Transverse colon (tissue), 3 donors: ENCODE results near the gene SIRT2.

Experiments used
- CTCF ChIP-seq, 5 experiments: fragments of 200-600 bp in 3 of 5; fragments of 450-650 bp in 2 of 5; sonication (generic) in 3 of 5; IDR thresholded peaks; 1 replicate in 2 of 5; 2 replicates in 3 of 5; pipeline ENCODE4 v1.5.1; 2016 to 2017; ENCODE audit warnings: antibody characterized with exemption in 5 of 5, inconsistent platforms in 3 of 5, mild to moderate bottlenecking in 2 of 5, moderate library complexity in 1 of 5
- EP300 ChIP-seq: sonication (generic); formaldehyde crosslinking; IDR thresholded peaks from one replicate; pipeline ENCODE4 v1.6.1; 2017; ENCODE audit warnings: antibody characterized with exemption, low read depth

- TF ChIP-seq CTCF (IDR thresholded peaks at IDR 0.05) (no peak), EP300 (no peak)
Measured at GRCh38 chr19:38837656-38838121, 61.7 kb downstream of the SIRT2 start.
